ENCODE measurements around the gene ERLIN1.

ERLIN1 gene

GRCh38 chr10:100186253-100187212, 704 bp upstream of the ERLIN1 start:
- TF ChIP-seq CTCF (IDR thresholded peaks at IDR 0.05; ENCODE audit: low read depth, low read length): no peak
- H3K4me3 ChIP-seq (replicated peaks in 1 of 2; ENCODE audit: low read depth in 2 of 2, low read length in 2 of 2): peak overlapping the region; percentile 98 to 99
- DNase-seq (ENCODE audit: low read depth in 2 of 2): peak; percentile 70 to 75

- peak; percentile 20 to 27 for DNase-seq (ENCODE audit: low read depth in 2 of 2)
- H3K4me3 ChIP-seq (replicated peaks in 1 of 2; ENCODE audit: low read depth in 2 of 2, low read length in 2 of 2): peak overlapping the region; percentile 98 to 99
- no peak for TF ChIP-seq CTCF (IDR thresholded peaks at IDR 0.05; ENCODE audit: low read depth, low read length)
Observed at GRCh38 chr10:100184840-100185239, 989 bp downstream of the ERLIN1 start.

- DNase-seq (ENCODE audit: low read depth in 2 of 2): peak in 1 of 2 donors; percentile 15
- H3K4me3 ChIP-seq (replicated peaks in 1 of 2; ENCODE audit: low read depth in 2 of 2, low read length in 2 of 2): peak overlapping the region in 1 of 2 donors; percentile 98
- TF ChIP-seq CTCF (IDR thresholded peaks at IDR 0.05; ENCODE audit: low read depth, low read length): no peak
Observed at GRCh38 chr10:100184426-100184825, 1.4 kb downstream of the ERLIN1 start.

GRCh38 chr10:100183481-100183880, 2.3 kb downstream of the ERLIN1 start:
- H3K4me3 ChIP-seq (replicated peaks in 1 of 2; ENCODE audit: low read depth in 2 of 2, low read length in 2 of 2): no peak overlapping the region
- peak; percentile 6 to 20 for DNase-seq (ENCODE audit: low read depth in 2 of 2)
- no peak for TF ChIP-seq CTCF (IDR thresholded peaks at IDR 0.05; ENCODE audit: low read depth, low read length)

GRCh38 chr10:100182908-100183307, 2.9 kb downstream of the ERLIN1 start:
- TF ChIP-seq CTCF (IDR thresholded peaks at IDR 0.05; ENCODE audit: low read depth, low read length): no peak
- no peak for DNase-seq (ENCODE audit: low read depth in 2 of 2)
- H3K4me3 ChIP-seq (replicated peaks in 1 of 2; ENCODE audit: low read depth in 2 of 2, low read length in 2 of 2): no peak overlapping the region

- DNase-seq (ENCODE audit: low read depth in 2 of 2): no peak
- TF ChIP-seq CTCF (IDR thresholded peaks at IDR 0.05; ENCODE audit: low read depth, low read length): no peak
- no peak overlapping the region for H3K4me3 ChIP-seq (replicated peaks in 1 of 2; ENCODE audit: low read depth in 2 of 2, low read length in 2 of 2)
Observed at GRCh38 chr10:100182281-100182680, 3.5 kb downstream of the ERLIN1 start.

Measured in cardiac fibroblast (primary cell).